Testis (tissue), 2 donors: ENCODE data around the gene DTX3L.

ENCODE experiments used
- POLR2A ChIP-seq: fragments of 450-650 bp; IDR thresholded peaks from one replicate; pipeline ENCODE4 v1.6.1; 2017; ENCODE audit warnings: antibody characterized with exemption, mild to moderate bottlenecking, moderate library complexity
- TF ChIP-seq, protein P1 (sequence below), 3 experiments: fragments of 450-650 bp in 2 of 3; fragments of 200-600 bp in 1 of 3; sonication (generic) in 1 of 3; IDR thresholded peaks; one replicate each; pipeline ENCODE4 v1.5.1; 2016 to 2019; ENCODE audit warnings: antibody characterized with exemption in 3 of 3, mild to moderate bottlenecking in 2 of 3, moderate library complexity in 1 of 3

DNA sequence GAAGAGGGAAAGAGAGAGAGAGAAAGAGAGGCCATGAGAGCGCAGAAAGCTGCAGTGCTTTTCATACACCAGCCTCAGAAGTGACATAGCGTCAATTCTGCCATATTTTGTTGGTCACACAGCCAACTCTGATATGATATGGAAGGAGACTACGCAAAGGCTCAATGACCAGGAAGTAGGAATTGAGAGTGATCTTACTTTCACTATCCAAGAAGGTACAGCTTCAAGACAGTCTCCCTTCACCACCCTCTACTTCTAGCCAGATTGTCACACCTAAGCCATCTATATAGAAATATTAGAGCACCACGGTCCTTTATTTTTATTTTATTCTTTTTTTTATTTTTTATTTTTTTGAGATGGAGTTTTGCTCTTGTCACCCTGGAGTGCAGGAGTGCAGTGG lies 34.4 kb downstream of the DTX3L start:
- TF ChIP-seq, protein P1, sequence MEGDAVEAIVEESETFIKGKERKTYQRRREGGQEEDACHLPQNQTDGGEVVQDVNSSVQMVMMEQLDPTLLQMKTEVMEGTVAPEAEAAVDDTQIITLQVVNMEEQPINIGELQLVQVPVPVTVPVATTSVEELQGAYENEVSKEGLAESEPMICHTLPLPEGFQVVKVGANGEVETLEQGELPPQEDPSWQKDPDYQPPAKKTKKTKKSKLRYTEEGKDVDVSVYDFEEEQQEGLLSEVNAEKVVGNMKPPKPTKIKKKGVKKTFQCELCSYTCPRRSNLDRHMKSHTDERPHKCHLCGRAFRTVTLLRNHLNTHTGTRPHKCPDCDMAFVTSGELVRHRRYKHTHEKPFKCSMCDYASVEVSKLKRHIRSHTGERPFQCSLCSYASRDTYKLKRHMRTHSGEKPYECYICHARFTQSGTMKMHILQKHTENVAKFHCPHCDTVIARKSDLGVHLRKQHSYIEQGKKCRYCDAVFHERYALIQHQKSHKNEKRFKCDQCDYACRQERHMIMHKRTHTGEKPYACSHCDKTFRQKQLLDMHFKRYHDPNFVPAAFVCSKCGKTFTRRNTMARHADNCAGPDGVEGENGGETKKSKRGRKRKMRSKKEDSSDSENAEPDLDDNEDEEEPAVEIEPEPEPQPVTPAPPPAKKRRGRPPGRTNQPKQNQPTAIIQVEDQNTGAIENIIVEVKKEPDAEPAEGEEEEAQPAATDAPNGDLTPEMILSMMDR (IDR thresholded peaks at IDR 0.05) = no peak
- TF ChIP-seq POLR2A = no peak
